GM04504 (cell line): Measurements from ENCODE around the gene MSGN1.
A peak's percentile ranks its signal among the peaks of the same experiment; 100 is the strongest.

Experiments used
- DNase-seq: peaks from one replicate; pipeline ENCODE4 v3.0.0-alpha.2; 2012; ENCODE audit warnings: low read depth

Gene MSGN1

DNA sequence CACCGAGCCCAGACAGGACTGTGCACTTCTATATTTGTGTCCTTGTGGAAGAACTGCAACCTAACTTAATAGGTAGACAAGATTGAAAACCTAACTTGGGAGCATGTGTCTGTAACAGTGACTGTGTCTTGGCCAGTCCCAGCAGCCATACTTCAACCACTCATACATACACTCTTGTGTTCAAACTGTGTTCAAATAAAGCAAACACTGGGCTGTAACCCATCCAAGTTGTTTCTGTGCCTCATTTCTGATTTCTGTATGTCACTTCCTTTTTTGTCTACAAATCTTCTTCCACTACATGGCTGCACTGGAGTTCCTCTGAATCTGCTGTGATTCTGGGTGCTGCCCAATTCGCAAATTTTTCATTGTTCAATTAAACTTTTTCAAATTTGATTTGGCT, 31.0 kb downstream of the MSGN1 start:
- no peak for DNase-seq

DNA sequence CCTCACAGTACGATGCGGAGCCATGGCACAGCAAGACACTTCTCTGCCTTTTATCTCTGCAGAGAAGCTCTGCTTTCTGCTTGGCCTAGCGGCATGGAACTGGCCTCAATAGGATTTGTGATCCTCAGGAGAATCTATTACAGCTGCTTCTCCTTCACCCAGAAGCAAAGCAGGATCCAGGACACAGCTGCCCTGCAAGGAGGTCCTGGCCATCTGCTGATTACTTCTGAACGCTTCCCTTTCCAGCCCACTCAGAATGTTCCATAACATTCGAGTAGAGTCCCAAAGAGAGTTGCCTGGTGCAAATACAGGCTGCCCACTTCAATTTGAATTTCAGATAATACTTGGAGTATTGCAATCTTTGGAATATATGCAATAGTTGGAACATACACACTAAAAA, 33.0 kb downstream of the MSGN1 start:
- no peak for DNase-seq

DNA sequence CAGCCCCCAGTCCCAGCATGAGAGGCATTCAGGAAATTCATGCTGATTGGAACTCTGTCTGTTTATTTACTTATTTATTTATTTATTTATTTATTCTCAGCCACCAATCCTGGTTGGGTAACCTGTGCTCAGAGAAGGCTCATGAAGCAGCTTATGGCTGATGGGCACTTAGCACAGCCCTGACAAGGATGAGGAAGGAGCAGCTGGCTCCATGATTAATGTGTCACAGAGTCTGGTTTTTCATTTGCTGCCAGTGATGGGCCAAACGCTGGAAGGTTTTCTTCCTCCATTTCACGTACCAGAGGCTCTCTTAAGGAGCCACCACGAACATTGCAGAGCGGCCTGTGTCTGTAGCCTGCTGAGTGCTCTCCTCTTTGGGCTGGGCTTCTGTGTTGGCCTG, 33.9 kb downstream of the MSGN1 start:
- no peak for DNase-seq

DNA sequence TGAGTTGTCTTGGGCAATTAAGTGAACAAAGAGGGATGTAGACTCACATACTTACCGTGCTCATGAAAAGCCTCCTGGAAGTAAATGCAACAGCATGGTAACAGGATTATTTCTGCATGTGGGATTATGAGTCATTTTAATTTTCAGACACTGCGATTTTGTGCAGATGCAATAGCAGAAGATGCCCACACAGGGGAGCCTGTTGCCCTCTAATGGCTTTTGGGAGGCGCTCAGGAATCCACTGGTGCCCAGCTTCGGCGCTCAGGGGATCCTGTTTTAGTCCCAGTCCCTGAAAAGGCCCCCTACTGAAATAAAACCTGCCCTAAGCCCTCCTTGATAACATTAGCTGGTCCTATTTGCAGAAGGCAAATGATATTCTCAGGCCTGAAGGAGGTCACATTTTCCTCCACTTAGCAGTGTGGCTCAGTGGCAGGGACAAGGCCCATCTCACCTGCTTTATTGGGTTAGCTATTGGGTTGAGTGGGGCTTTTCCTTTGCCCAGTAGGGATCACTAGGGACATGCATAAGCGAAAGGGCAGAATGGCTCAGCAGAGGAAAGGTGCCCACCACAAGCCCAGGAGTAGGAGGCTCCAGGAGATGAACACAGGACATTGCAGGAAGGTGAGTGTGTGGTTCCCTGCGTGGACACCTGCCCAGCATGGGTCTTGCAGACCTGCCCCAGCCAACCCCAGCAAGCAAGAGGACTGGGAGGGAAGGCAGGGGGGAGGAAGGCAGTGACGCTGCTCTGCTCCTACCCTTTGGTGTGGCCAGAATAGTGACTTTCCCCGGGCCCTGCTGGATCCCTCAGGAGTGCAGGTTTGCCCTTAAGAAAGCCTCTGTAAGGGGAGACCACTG, 35.7 kb downstream of the MSGN1 start:
- DNase-seq, result peak; percentile 50

DNA sequence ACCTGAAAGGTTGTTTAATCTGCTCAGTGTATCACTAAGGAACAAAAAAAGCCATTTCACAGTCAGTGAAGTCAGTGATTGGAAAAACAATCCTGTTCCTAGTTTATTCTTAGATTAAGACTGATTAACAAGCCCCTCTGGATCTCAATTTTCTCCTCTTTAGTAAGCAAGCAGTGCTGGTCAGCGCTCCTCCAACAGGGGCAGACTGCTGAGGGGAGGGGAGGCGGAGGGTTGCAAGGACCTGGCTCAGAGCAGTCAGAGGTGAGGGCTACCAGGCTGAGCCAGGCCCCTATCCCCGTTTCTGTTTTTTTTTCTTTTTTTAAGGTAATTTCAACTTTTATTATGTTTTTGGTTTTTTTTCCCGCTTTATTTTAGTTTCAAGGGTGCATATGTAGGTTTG, 37.5 kb downstream of the MSGN1 start:
- DNase-seq, result no peak

DNA sequence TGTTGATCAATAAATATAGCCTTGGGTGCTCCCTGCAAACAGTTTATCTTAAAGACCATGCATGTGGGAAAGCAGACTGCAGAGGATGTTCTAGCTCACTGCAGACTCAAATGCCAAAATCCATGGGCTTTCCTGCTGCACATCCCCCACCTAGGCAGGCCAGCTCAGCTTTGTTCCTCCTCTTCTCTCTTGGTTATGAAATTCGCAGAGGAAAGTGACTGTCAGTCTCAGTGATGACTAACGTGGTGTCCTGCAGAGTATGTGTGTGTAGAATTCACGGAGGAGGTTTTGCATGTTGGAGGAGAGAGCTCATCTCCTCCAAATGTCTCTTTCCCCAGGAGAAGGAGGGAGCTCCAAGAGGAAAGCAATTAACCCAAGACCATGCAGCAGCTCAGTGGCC, 40.8 kb downstream of the MSGN1 start:
- DNase-seq, result no peak

DNA sequence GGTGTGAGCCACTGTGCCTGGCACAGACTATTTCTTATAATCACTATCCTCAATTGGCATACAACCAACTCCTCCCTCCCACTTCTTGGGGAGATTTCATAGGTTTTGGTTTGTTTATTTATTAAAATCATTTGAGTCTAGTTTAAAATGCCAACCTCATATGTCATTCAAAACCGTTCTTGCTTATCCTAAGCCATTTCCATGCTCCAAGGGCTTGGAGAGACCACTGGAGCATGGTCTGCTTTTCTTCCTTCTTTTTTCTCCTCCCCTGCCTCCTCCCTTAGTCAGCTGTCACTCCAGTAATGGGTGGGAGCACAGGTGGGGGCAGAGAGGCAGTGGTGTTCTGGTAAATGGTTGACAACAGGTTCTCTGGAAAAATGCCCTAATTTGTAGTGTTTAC, 41.8 kb downstream of the MSGN1 start:
- DNase-seq, result no peak

DNA sequence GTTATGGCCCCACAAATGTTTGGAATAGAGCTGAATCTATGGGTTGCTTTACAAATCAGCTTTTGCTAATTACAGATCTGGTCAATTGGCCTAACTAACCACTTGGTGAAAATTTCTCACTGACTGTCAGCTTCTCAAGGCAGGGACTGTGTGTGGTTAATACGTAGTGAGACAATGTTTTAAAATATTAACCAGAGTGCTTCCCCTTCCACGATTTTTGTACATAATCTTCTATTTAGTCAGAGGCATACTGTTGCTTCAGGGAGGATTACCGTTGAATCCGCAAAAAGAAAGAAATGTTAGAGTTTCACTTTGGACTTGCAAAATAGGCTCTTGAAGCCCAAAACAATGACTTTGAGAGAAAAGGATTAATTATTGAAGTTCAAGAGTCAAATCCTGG, 47.3 kb downstream of the MSGN1 start:
- DNase-seq, result no peak

DNA sequence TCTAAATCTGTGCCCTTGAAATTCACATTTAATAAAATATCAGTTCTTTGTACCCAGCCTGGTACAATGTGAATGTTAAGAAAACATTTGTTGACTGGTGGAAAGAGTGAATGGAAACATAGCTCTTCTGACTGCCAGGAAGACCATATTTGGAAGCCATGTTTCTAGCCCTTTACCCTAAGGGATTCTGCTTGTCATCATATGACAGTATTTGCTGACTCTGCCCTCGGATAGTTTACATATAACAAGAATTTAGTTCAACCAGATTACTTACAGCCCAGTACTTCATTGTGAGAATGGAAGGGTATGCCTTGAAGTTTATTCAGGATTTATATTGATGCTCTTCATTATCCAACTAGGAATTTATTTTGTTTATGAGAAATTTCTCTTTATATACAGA, 48.4 kb downstream of the MSGN1 start:
- no peak for DNase-seq

DNA sequence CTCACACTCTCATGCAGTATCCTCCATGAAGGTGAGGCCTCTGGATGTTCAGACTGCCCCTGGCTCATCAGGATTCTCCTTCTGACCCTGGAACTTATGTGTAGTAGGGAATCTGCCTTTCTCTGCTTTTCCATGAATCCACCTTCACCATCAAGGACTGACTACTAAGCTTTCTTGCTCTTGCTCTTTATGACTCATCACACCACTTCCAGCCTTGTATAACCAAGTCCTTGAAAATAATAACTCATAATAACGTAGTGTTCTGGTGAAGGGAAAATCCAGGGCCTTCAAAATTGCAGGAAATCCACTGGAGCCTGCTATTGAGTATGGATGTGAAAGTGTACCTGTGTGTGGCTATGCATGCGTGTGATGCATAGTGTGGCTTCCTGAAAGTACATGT, 50.9 kb downstream of the MSGN1 start:
- no peak for DNase-seq
